ENCODE results near the gene METTL1.

The METTL1 gene

DNA sequence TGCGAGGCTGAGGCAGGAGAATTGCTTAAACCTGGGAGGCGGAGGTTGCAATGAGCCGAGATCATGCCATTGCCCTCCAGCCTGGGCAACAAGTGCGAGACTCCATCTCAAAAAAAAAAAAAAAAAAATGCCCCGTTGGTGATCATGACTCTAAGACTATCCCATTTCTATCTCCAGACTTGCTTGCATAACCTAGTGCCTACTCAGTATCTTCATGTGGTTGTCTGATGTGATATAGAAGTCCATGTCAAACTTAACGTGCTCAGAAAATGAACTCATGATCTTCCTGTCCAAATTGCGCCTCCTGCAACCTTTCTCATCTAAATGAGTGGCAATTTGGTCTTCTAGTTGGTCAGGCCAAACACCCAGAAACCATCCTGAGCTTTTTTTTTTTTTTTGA lies 6.0 kb upstream of the METTL1 start:
- Histone ChIP-seq H3K27me3 (ENCODE audit: low read length) (no peaks in the 10 kb centered on the region), H3K4me3 (ENCODE audit: insufficient read depth, low read length, poor library complexity, severe bottlenecking) (no peak overlapping the region), H3K9ac (ENCODE audit: low read length) (no peak overlapping the region), H3F3A (ENCODE audit: insufficient read depth) (0 out of 2 replicates have a peak, but pooled peaks cover 5% of the 10 kb centered on the region), H3K9me3 (ENCODE audit: insufficient read depth, low read length) (no peaks in the 10 kb centered on the region), H2AFZ (ENCODE audit: low read depth, low read length, severe bottlenecking) (no peak overlapping the region), H3K27ac (ENCODE audit: low read depth, low read length) (no peak overlapping the region), H3K79me2 (ENCODE audit: insufficient read depth, low read length) (peaks cover 3% of the 10 kb centered on the region), H3K4me2 (ENCODE audit: low read depth, low read length, poor library complexity, severe bottlenecking) (no peak overlapping the region), H3K9me2 (replicated peaks; ENCODE audit: insufficient read depth, low read length) (no peaks in the 10 kb centered on the region), H3K36me3 (ENCODE audit: low read length) (no peaks in the 10 kb centered on the region), H4K20me1 (ENCODE audit: low read depth, low read length) (no peaks in the 10 kb centered on the region)
- no peak for TF ChIP-seq CTCF (IDR thresholded peaks at IDR 0.05; ENCODE audit: insufficient read depth, low read length, poor library complexity, severe bottlenecking)
- no peak for TF ChIP-seq EZH2phosphoT487 (conservative IDR thresholded peaks at IDR 0.05; ENCODE audit: low read length)

DNA sequence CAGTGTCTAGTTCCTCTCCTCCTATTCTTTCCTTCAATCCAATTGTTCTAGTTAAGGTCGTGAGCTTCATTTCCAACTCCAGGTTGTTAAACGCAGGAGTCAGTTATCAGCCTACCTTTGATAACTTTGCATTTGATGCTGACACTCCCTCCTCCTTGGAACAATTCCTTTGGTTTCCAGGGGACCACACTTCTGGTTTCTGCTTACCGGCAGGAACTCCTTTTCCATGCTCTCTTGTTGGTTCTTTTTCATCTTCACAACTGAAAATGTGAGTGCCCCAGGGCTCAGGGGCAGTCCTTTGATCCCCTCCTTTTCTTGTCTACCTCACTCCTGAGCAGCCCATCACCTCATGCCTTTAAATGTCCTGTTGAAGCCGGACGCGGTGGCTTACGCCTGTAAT lies 5.5 kb upstream of the METTL1 start:
- Histone ChIP-seq H3K27me3 (ENCODE audit: low read length) (no peaks in the 10 kb centered on the region), H3K9ac (ENCODE audit: low read length) (no peak overlapping the region), H3K4me2 (ENCODE audit: low read depth, low read length, poor library complexity, severe bottlenecking) (no peak overlapping the region), H3K36me3 (ENCODE audit: low read length) (no peaks in the 10 kb centered on the region), H3K79me2 (ENCODE audit: insufficient read depth, low read length) (no peaks in the 10 kb centered on the region), H2AFZ (ENCODE audit: low read depth, low read length, severe bottlenecking) (no peak overlapping the region), H4K20me1 (ENCODE audit: low read depth, low read length) (no peaks in the 10 kb centered on the region), H3F3A (ENCODE audit: insufficient read depth) (0 out of 2 replicates have a peak, but pooled peaks cover 5% of the 10 kb centered on the region), H3K27ac (ENCODE audit: low read depth, low read length) (no peak overlapping the region), H3K4me3 (ENCODE audit: insufficient read depth, low read length, poor library complexity, severe bottlenecking) (no peak overlapping the region), H3K9me3 (ENCODE audit: insufficient read depth, low read length) (no peaks in the 10 kb centered on the region), H3K9me2 (replicated peaks; ENCODE audit: insufficient read depth, low read length) (no peaks in the 10 kb centered on the region)
- TF ChIP-seq CTCF (IDR thresholded peaks at IDR 0.05; ENCODE audit: insufficient read depth, low read length, poor library complexity, severe bottlenecking), result no peak
- no peak for TF ChIP-seq EZH2phosphoT487 (conservative IDR thresholded peaks at IDR 0.05; ENCODE audit: low read length)

- Histone ChIP-seq H3K9ac (ENCODE audit: low read length) (no peak overlapping the region), H3F3A (ENCODE audit: insufficient read depth) (0 out of 2 replicates have a peak, but pooled peaks cover 5% of the 10 kb centered on the region), H3K4me3 (ENCODE audit: insufficient read depth, low read length, poor library complexity, severe bottlenecking) (no peak overlapping the region), H3K36me3 (ENCODE audit: low read length) (no peaks in the 10 kb centered on the region), H3K4me2 (ENCODE audit: low read depth, low read length, poor library complexity, severe bottlenecking) (no peak overlapping the region), H3K9me2 (replicated peaks; ENCODE audit: insufficient read depth, low read length) (no peaks in the 10 kb centered on the region), H3K27ac (ENCODE audit: low read depth, low read length) (no peak overlapping the region), H4K20me1 (ENCODE audit: low read depth, low read length) (no peaks in the 10 kb centered on the region), H3K9me3 (ENCODE audit: insufficient read depth, low read length) (no peaks in the 10 kb centered on the region), H3K79me2 (ENCODE audit: insufficient read depth, low read length) (no peaks in the 10 kb centered on the region), H3K27me3 (ENCODE audit: low read length) (no peaks in the 10 kb centered on the region), H2AFZ (ENCODE audit: low read depth, low read length, severe bottlenecking) (no peak overlapping the region)
- TF ChIP-seq CTCF (IDR thresholded peaks at IDR 0.05; ENCODE audit: insufficient read depth, low read length, poor library complexity, severe bottlenecking) (no peak), EZH2phosphoT487 (conservative IDR thresholded peaks at IDR 0.05; ENCODE audit: low read length) (no peak)
Observed at GRCh38 chr12:57776247-57776587, 4.3 kb upstream of the METTL1 start.

Measured in SU-DHL-6 (cell line).